HL-60 (cell line): Measurements from ENCODE around the gene ANAPC1.

Experiments used
- DNase-seq, 2 experiments: peaks; one replicate each; pipeline ENCODE4 v3.0.0-alpha.2; 2010 to 2020; ENCODE audit warnings: low read depth in 1 of 2, low spot score in 1 of 2
- H3K27ac ChIP-seq: fragments of 250-450 bp; sonication (Bioruptor Pico); replicated peaks from 2 replicates; pipeline ENCODE4 v1.5.1; 2020; ENCODE audit warnings: mild to moderate bottlenecking, moderate library complexity
- H3K27me3 ChIP-seq: fragments of 250-450 bp; sonication (Bioruptor Pico); 2 replicates; pipeline ENCODE4 v1.5.1; 2021; ENCODE audit warnings: mild to moderate bottlenecking, moderate library complexity; ENCODE audit not compliant: insufficient read depth, poor library complexity, severe bottlenecking
- H3K4me3 ChIP-seq: replicated peaks from 2 replicates; pipeline ENCODE4 v1.5.1; 2011; ENCODE audit warnings: mild to moderate bottlenecking, control low read depth, low read length; ENCODE audit not compliant: insufficient read depth
- CTCF ChIP-seq: IDR thresholded peaks from one replicate; pipeline ENCODE4 v1.5.1; 2011; ENCODE audit warnings: low read length, control low read depth, inconsistent platforms; ENCODE audit not compliant: insufficient read depth
- GABPA ChIP-seq: IDR thresholded peaks from 2 replicates; pipeline ENCODE4 v1.6.1; 2012; ENCODE audit warnings: low read depth
- POLR2AphosphoS5 ChIP-seq: IDR thresholded peaks from 2 replicates; pipeline ENCODE4 v1.6.1; 2012; ENCODE audit warnings: low read depth
- SPI1 ChIP-seq: IDR thresholded peaks from 2 replicates; pipeline ENCODE4 v1.6.1; 2012; ENCODE audit warnings: low read depth, mild to moderate bottlenecking, borderline replicate concordance
- long read RNA-seq: library from polyadenylated mRNA; unstranded; transcript quantifications from one replicate; pipeline ENCODE4 v2.0.0, GENCODE V29; 2020
- TF ChIP-seq, protein P1 (sequence below): IDR thresholded peaks from 2 replicates; pipeline ENCODE4 v1.6.1; 2012; ENCODE audit warnings: low read depth; ENCODE audit not compliant: insufficient replicate concordance

The ANAPC1 gene, protein sequence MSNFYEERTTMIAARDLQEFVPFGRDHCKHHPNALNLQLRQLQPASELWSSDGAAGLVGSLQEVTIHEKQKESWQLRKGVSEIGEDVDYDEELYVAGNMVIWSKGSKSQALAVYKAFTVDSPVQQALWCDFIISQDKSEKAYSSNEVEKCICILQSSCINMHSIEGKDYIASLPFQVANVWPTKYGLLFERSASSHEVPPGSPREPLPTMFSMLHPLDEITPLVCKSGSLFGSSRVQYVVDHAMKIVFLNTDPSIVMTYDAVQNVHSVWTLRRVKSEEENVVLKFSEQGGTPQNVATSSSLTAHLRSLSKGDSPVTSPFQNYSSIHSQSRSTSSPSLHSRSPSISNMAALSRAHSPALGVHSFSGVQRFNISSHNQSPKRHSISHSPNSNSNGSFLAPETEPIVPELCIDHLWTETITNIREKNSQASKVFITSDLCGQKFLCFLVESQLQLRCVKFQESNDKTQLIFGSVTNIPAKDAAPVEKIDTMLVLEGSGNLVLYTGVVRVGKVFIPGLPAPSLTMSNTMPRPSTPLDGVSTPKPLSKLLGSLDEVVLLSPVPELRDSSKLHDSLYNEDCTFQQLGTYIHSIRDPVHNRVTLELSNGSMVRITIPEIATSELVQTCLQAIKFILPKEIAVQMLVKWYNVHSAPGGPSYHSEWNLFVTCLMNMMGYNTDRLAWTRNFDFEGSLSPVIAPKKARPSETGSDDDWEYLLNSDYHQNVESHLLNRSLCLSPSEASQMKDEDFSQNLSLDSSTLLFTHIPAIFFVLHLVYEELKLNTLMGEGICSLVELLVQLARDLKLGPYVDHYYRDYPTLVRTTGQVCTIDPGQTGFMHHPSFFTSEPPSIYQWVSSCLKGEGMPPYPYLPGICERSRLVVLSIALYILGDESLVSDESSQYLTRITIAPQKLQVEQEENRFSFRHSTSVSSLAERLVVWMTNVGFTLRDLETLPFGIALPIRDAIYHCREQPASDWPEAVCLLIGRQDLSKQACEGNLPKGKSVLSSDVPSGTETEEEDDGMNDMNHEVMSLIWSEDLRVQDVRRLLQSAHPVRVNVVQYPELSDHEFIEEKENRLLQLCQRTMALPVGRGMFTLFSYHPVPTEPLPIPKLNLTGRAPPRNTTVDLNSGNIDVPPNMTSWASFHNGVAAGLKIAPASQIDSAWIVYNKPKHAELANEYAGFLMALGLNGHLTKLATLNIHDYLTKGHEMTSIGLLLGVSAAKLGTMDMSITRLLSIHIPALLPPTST (N-terminal part only)
- long read RNA-seq, transcript ANAPC1-206 (2 exons, 580 nt), result major isoform, 5 of 48 reads
- long read RNA-seq, partial matches to known transcripts, result 33 of 48 reads
- long read RNA-seq, other reads (novel, unspliced or antisense), result 7 of 48 reads

DNA sequence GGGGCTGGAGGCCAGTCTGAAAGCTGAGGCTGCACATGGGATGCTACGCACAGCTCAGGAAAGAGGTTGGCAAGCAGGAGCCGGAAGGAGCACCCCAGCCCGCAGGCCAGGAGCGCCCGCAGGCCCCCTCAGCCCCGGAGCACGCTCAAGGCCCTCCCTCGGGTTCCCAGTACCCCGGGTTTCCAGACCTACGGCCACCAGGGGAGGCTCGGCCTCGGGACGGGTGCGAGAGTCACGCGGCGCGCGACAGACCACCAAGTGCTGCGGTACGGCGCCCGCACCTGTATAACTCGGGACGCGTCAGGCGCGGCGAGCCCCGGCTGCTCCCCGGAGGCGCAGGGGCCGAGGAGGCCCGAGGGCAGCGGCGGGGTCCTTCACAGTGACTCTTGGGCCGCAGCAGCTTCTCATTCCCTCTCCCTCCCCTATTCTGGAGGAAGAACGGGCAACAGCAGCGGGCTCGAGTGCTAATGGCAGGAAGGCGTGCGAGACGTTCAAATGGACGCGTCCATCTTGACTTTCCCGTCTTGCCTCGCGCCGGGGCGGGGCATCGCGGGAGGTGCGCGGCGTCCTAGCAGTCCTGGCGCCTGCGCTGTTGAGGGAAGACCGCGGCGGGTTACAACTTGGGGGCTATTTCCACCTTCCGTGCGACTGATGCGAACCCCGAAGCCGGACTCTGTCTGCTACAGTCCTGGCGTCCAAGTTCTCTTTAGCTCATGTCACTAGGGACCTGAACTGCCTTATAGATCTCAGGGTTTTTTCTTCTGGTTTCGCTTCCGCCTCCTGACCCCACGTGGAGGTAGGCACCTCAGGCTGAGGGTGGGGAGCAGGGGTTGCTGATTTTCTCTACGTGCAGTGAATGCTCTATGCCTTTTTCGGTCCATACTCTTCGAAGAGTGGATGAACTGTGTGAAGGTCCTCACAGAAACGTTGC, at the start of gene ANAPC1:
ANAPC1 (minus strand) TSS at position 533 of the 931 bp plus-strand sequence. CDS start 3,368 bp downstream, outside the sequence.
- Histone ChIP-seq H3K27me3 (no peaks in the 10 kb centered on the region), H3K27ac (peak within 1 kb of the TSS; percentile 93), H3K4me3 (peak within 1 kb of the TSS; percentile 93)
- peak; percentile 90 for DNase-seq
- TF ChIP-seq CTCF (no peak), SPI1 (no peak; the same call in 1 of the 2 replicates), POLR2AphosphoS5 (peak; percentile 96), GABPA (peak; percentile 23; the same call in 1 of the 2 replicates)
- TF ChIP-seq, protein P1, sequence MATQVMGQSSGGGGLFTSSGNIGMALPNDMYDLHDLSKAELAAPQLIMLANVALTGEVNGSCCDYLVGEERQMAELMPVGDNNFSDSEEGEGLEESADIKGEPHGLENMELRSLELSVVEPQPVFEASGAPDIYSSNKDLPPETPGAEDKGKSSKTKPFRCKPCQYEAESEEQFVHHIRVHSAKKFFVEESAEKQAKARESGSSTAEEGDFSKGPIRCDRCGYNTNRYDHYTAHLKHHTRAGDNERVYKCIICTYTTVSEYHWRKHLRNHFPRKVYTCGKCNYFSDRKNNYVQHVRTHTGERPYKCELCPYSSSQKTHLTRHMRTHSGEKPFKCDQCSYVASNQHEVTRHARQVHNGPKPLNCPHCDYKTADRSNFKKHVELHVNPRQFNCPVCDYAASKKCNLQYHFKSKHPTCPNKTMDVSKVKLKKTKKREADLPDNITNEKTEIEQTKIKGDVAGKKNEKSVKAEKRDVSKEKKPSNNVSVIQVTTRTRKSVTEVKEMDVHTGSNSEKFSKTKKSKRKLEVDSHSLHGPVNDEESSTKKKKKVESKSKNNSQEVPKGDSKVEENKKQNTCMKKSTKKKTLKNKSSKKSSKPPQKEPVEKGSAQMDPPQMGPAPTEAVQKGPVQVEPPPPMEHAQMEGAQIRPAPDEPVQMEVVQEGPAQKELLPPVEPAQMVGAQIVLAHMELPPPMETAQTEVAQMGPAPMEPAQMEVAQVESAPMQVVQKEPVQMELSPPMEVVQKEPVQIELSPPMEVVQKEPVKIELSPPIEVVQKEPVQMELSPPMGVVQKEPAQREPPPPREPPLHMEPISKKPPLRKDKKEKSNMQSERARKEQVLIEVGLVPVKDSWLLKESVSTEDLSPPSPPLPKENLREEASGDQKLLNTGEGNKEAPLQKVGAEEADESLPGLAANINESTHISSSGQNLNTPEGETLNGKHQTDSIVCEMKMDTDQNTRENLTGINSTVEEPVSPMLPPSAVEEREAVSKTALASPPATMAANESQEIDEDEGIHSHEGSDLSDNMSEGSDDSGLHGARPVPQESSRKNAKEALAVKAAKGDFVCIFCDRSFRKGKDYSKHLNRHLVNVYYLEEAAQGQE, result peak; percentile 77

DNA sequence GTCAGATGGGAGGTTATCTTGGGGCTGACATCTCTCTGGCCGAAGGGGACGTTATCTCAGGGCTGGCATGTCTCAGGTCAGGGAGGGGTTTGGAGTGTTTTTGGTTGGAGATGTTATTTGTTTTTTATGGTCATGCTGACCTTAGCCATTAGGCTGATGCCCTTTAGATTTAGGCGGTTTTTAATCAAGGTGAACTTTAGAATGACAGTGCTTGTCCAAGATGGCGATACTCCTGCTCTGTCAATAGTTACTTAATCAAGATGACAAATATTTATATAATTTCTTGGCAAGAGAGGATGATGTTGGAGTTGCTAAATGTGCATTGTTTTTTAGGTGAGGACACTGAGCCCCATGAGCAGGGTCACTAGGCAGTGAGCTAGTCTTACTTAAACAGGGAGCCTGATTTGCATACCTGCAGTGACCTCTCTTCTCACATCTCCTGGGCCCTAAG, 48.9 kb upstream of the ANAPC1 start:
- H3K27me3 ChIP-seq, result no peaks in the 10 kb centered on the region
- DNase-seq, result no peak
- H3K4me3 ChIP-seq, result no peak overlapping the region
- no peak overlapping the region for H3K27ac ChIP-seq
- TF ChIP-seq, protein P1, result no peak
- TF ChIP-seq CTCF (no peak), SPI1 (no peak), GABPA (no peak), POLR2AphosphoS5 (no peak)

- no peak overlapping the region for H3K27ac ChIP-seq
- no peak overlapping the region for H3K4me3 ChIP-seq
- no peak for DNase-seq
- H3K27me3 ChIP-seq, result no peaks in the 10 kb centered on the region
- TF ChIP-seq SPI1 (no peak), POLR2AphosphoS5 (no peak)
- TF ChIP-seq, protein P1, result no peak
Observed at GRCh38 chr2:111930875-111931274, 46.9 kb upstream of the ANAPC1 start.
